HEK293T (cell line): ENCODE measurements around the gene CADPS2.

Experiments used
- CTCF ChIA-PET: fragments of 350-600 bp; formaldehyde crosslinking; extraction: SDS; loops from one replicate; lab custom pipeline; 2021; ENCODE audit warnings: antibody characterized with exemption, inconsistent platforms; lab: Yijun Ruan, JAX
- POLR2A ChIA-PET: fragments of 350-600 bp; formaldehyde crosslinking; extraction: SDS; loops from one replicate; lab custom pipeline; 2020; ENCODE audit warnings: antibody characterized with exemption, inconsistent platforms; lab: Yijun Ruan, JAX
- DNase-seq: peaks from one replicate; pipeline ENCODE4 v3.0.0; 2012; ENCODE audit warnings: mixed read lengths; ENCODE audit errors: extremely low spot score
- ARNT ChIP-seq: fragments of 450-650 bp; IDR thresholded peaks from 2 replicates; pipeline ENCODE4 v1.6.1; 2017; ENCODE audit warnings: mild to moderate bottlenecking
- BHLHE40 ChIP-seq: fragments of 450-650 bp; IDR thresholded peaks from 2 replicates; pipeline ENCODE4 v1.6.1; 2016; ENCODE audit warnings: mild to moderate bottlenecking, moderate library complexity, borderline replicate concordance
- CTBP1 ChIP-seq: fragments of 450-650 bp; IDR thresholded peaks from 2 replicates; pipeline ENCODE4 v1.6.1; 2016; ENCODE audit warnings: borderline replicate concordance
- ELF4 ChIP-seq: fragments of 450-650 bp; IDR thresholded peaks from 2 replicates; pipeline ENCODE4 v1.6.1; 2017; ENCODE audit warnings: antibody characterized with exemption
- FOXA1 ChIP-seq: fragments of 450-650 bp; IDR thresholded peaks from 2 replicates; pipeline ENCODE4 v1.6.1; 2016; ENCODE audit warnings: mild to moderate bottlenecking
- FOXK2 ChIP-seq: fragments of 450-650 bp; IDR thresholded peaks from 2 replicates; pipeline ENCODE4 v1.6.1; 2016; ENCODE audit warnings: mild to moderate bottlenecking
- FOXM1 ChIP-seq: fragments of 450-650 bp; IDR thresholded peaks from 2 replicates; pipeline ENCODE4 v1.6.1; 2017; ENCODE audit warnings: mild to moderate bottlenecking, borderline replicate concordance
- HDGF ChIP-seq: fragments of 450-650 bp; IDR thresholded peaks from 2 replicates; pipeline ENCODE4 v1.6.1; 2017; ENCODE audit warnings: antibody characterized with exemption, borderline replicate concordance
- L3MBTL2 ChIP-seq: fragments of 450-650 bp; conservative IDR thresholded peaks from 2 replicates; pipeline ENCODE4 v1.6.1; 2016; ENCODE audit warnings: mild to moderate bottlenecking
- LEF1 ChIP-seq: fragments of 450-650 bp; IDR thresholded peaks from 2 replicates; pipeline ENCODE4 v1.6.1; 2017; ENCODE audit warnings: mild to moderate bottlenecking, borderline replicate concordance
- NFRKB ChIP-seq: fragments of 450-650 bp; IDR thresholded peaks from 2 replicates; pipeline ENCODE4 v1.6.1; 2016; ENCODE audit warnings: mild to moderate bottlenecking, moderate library complexity
- PKNOX1 ChIP-seq: fragments of 450-650 bp; IDR thresholded peaks from 2 replicates; pipeline ENCODE4 v1.6.1; 2016
- SP1 ChIP-seq: fragments of 450-650 bp; IDR thresholded peaks from 2 replicates; pipeline ENCODE4 v1.6.1; 2017
- SUZ12 ChIP-seq: fragments of 450-650 bp; IDR thresholded peaks from 2 replicates; pipeline ENCODE4 v1.6.1; 2016; ENCODE audit warnings: mild to moderate bottlenecking
- TARDBP ChIP-seq: fragments of 450-650 bp; IDR thresholded peaks from 2 replicates; pipeline ENCODE4 v1.6.1; 2016
- ZNF384 ChIP-seq: fragments of 450-650 bp; IDR thresholded peaks from 2 replicates; pipeline ENCODE4 v1.6.1; 2016

The CADPS2 gene

DNA sequence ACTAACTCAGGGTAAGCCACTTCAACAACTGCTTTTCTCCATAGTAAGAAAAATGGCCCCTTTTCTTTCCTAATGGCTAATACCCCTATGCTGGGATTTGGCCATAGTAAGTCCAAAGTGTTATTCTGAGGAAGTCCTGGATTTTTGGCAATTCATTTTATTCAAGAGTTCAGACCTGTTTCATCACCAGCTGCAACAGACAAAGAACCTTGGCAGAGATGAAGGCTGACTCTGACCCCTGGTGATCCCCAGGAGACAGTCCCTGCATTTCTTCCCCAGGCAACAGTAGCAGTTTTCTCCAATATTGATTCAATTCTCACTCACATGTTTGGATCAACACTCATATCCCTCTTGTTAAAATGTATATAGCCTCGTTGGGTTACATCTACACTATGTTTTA, 332.5 kb downstream of the CADPS2 start:
- ChIA-PET CTCF (no interaction called here), POLR2A (no interaction called here)
- no peak for DNase-seq

GRCh38 chr7:122552769-122553168, 333.5 kb downstream of the CADPS2 start:
- CTCF ChIA-PET, result no interaction called here
- TF ChIP-seq BHLHE40 (no peak), HDGF (no peak), ELF4 (no peak), SP1 (no peak), FOXA1 (no peak), ARNT (no peak)
- POLR2A ChIA-PET, result no interaction called here

More for the DNA sequence above, 332.5 kb downstream of the CADPS2 start:
- TF ChIP-seq BHLHE40, result no peak
- TF ChIP-seq PKNOX1, result no peak
- no peak for TF ChIP-seq ELF4
- TF ChIP-seq LEF1, result no peak
- TF ChIP-seq FOXA1, result no peak
- no peak for TF ChIP-seq FOXK2
- no peak for TF ChIP-seq ARNT
- TF ChIP-seq ZNF384, result no peak
- no peak for TF ChIP-seq L3MBTL2
- no peak for TF ChIP-seq FOXM1
- no peak for TF ChIP-seq TARDBP
- no peak for TF ChIP-seq NFRKB
- TF ChIP-seq CTBP1, result no peak
- no peak for TF ChIP-seq SUZ12
- TF ChIP-seq HDGF, result no peak
- no peak for TF ChIP-seq SP1

DNA sequence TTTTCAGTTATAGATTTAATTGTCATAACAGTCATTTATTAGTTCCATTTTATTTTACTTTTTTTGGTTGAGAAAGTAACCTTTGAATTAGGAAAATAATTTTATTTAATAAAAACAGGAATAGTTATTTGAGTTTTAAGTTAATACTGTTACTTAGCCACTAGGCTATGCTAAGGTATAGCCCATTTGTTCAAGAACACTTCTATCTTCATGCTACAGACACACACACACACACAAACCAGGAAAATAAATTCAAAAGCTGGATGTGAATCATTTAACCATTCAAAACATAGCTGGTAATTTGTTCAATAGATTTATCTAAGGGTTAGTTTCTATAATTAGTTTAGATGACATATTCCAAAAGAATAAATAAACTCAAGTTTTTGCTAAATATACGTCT, 335.7 kb downstream of the CADPS2 start:
- CTCF ChIA-PET, result no interaction called here
- TF ChIP-seq BHLHE40 (no peak), FOXK2 (no peak), HDGF (no peak), FOXA1 (no peak), NFRKB (no peak), FOXM1 (no peak), ZNF384 (no peak)
- POLR2A ChIA-PET, result no interaction called here
- no peak for DNase-seq

More at GRCh38 chr7:122552769-122553168, 333.5 kb downstream of the CADPS2 start:
- no peak for DNase-seq

DNA sequence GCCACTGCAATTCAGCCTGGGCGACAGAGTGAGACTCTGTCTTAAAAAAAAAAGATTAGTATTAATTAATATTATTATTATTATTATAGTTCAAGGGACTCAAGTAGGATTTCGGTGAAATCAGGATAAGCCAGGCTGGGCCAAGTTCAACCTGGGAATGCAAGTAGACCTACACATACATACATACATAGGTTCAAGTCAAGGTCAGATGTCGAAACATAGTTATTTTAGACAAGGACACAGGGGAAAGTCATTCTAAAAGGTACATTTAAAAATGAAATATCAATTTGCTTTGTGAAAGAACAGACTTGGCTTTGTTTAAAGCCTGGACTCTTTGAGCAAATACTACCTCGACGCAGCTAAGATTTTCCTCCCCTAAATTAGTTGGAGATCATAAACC, 336.7 kb downstream of the CADPS2 start:
- DNase-seq, result no peak
- CTCF ChIA-PET, result no interaction called here
- no peak for TF ChIP-seq PKNOX1
- no peak for TF ChIP-seq LEF1
- no peak for TF ChIP-seq SP1
- no peak for TF ChIP-seq SUZ12
- no peak for TF ChIP-seq TARDBP
- no peak for TF ChIP-seq FOXA1
- TF ChIP-seq HDGF, result no peak
- TF ChIP-seq FOXM1, result no peak
- no peak for TF ChIP-seq CTBP1
- POLR2A ChIA-PET, result no interaction called here

DNA sequence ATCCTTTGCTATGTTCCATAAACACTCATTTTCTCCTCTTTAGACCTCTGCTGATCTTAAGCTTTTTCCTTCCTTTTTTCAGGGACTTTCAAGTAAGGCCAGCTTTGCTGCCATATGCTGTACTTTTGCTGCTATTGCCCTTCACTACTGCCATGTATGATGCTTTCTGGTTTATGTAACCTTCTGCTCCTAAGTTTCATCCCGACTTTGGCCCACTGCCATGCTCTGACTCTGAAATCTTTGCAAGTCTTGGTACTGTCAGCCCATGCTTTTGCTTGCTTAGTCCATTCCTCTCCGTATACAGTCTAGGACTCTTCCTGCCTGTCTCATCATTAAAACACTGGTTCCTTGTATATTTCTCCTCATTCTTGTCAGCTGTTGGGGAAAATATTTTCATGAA, 339.8 kb downstream of the CADPS2 start:
- POLR2A ChIA-PET, result no interaction called here
- DNase-seq, result no peak
- CTCF ChIA-PET, result no interaction called here
- TF ChIP-seq BHLHE40 (no peak), HDGF (no peak), L3MBTL2 (no peak), FOXA1 (no peak), CTBP1 (no peak), NFRKB (no peak), FOXK2 (no peak), ZNF384 (no peak), TARDBP (no peak), ARNT (no peak), PKNOX1 (no peak), SUZ12 (no peak), LEF1 (no peak), SP1 (no peak)

GRCh38 chr7:122544463-122544862, 341.8 kb downstream of the CADPS2 start:
- CTCF ChIA-PET, result no interaction called here
- TF ChIP-seq ARNT (no peak), SP1 (no peak), FOXM1 (no peak), HDGF (no peak), NFRKB (no peak), CTBP1 (no peak), SUZ12 (no peak), FOXK2 (no peak), LEF1 (no peak), PKNOX1 (no peak), L3MBTL2 (no peak), BHLHE40 (no peak), FOXA1 (no peak), TARDBP (no peak)
- POLR2A ChIA-PET, result no interaction called here
- DNase-seq, result no peak
